Measurements from ENCODE around the gene PRRX2.
A peak's percentile ranks its signal among the peaks of the same experiment; 100 is the strongest.
"Not testable (repeated sequence)": the region's sequence is repeated elsewhere in the genome, so short reads cannot be mapped to it uniquely, and the experiment has no call there.

PRRX2 gene

DNA sequence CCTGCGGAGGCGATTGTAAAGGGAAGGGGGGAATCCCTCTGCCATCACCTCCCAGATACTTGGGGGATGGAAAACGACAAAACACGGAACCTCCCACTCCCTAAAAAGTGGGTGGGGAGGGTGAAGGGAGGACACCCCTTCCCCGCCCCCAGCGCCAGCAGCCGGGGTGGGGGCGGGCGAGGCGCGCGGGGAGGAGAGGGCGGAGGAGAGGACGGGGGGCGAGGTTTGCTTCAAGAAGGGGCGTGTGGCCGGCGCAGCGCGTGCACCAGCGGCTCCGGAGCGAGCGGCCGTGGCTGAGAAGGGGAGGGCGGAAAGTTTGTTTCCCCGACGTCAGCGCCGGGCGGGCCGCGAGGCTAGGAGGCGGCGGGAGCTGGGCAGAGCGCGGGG, at the start of gene PRRX2:
Gene PRRX2, plus strand, starts transcription at position 259 of the 387 bp plus-strand sequence. CDS start 221 bp downstream, outside the sequence.
- DNase-seq: peak; percentile 24 to 60 (median 40)

DNA sequence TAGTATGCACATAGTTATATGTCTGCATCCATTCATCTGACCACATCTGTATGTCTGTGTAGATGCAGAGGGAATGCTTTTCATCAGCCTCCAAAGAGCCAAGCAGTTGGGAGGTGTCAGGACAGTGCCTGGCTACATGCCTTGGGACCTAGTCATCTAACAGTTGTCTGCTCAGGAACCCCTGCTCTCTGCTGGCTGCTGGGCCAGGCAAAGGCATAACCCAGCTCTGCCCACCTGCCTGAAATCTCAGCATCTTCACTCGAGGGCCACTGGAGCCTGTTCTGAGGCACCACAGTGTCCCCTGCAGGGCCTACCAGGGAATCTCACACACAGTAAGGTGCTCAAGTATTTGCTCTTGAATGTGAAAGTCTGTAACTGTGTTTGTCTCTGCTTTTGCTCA, 48.3 kb upstream of the PRRX2 start:
- peak in 2 of 3 donors; percentile 33 to 38 for DNase-seq

DNA sequence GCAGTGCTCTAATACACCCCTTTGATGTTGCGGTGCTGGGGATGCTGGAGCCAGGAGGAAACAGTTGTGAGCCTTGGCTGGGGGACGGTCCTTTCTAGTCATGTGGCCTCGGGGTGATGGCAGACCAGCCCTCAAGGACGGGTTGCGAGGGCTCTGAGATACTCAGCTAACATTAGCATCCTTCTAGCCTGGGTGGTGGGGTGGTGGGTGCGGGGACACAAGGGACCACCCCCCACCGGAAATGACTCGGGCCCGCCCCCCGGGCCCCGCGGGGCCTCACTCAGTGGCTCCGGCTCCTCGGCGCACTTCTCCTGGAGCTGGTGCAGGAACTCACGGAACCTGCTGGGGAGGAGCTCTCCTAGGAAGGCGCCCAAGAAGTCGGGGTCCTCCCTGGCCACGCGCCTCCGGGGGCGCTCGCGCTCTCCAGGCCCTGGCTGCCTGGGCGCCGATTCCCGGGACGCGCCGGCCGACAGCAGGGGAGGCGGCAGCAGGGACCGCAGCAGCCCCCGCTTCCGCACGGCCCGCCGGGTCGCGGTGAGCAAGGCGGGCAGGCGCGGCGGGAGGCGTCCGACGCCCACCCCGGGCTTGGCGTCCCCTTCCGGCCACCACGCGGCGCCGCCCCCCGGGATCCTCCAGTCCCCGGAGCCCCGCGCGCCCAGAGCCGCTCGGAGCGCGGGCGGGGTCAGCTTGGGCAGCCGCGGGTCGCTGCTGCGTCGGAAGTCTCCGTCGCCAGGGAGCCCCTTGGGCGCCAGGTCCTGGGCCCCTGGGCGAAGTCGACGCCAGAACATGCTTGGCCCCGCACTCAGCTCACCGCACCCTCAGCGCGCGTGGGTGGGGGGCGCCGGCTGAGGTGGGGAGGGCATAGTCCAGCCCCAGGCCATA, 45.4 kb upstream of the PRRX2 start:
- peak; percentile 38 to 74 (median 60) for DNase-seq

DNA sequence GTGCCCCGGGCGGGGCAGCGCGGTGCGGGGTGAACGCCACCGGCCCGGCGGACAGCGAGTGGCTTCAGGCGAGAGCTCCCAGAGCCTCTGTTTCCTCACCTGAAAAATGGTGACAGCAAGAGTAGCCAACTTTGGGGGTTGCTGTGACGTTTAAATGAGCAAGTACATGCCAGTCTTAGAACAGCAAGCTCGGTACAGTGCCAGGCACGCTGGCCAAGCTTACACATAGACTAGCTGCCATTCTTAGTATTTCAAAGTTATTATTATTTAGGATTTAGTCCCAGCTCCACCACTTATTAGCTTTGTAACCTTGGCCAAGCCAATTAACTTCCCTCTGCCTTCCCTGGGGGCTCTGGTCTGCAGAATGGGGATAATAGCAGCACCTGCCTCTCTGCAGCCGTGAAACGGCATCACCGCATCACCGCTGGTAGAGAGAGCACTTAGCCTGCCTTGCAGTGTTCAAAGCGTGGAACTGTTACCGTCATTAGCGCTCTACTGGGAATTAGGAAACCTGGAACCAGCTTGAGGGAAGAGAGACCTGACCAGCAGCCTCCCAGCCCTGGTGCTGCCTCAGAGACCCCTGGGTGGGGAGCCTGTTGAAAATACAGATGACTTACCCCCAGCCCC, 44.7 kb upstream of the PRRX2 start, which contains the start of gene C9orf50:
Gene C9orf50, minus strand, starts transcription at position 433 of the 627 bp plus-strand sequence. CDS start 527 bp downstream, outside the sequence.
- DNase-seq: no peak

DNA sequence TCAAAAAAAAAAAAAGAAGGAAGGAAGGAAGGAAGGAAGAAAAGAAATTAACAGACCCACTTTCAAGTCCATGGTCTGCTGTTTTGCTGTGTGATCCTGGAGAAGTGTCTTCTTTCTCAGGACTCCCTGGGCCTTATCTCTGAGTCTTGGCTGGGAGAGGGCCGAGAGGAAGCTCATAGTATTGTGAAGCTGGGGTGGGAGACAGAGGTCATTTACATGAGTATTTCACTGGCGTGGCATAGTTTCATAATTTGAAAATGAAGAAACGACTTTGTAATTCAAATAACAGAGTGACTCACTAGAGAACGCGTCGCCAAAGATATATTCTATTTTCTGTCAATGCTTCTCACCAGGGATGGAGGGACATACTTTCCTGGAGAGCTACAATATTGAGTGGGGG, 42.1 kb upstream of the PRRX2 start:
- peak; percentile 62 to 87 (median 87) for DNase-seq

DNA sequence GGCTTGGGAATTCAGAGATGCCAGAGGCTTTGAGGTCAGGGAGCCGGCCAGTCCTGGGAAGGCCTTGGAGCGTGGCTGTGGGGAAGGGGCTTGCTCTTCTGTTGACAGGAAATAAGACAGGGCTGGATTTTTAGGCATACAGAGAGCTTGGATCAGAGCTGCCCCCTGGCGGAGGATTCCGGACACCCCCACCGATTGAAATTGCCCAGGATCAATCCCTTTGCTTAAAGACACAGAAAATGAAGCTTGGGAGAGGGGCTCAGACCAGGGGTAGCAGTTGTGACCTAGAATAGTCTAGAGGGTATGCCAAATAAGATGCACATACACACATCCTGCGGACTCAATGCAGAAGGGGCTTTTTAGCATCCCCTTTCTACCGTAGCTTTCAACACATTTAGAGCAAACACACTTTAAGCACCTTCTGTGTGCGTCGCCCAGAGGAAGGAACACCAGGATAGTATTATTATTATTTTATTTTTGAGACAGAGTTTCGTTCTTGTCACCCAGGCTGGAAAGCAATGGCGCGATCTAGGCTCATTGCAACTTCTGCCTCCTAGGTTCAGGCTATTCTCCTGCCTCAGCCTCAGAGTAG, 41.2 kb upstream of the PRRX2 start:
- DNase-seq: peak; percentile 67 to 82 (median 71)

DNA sequence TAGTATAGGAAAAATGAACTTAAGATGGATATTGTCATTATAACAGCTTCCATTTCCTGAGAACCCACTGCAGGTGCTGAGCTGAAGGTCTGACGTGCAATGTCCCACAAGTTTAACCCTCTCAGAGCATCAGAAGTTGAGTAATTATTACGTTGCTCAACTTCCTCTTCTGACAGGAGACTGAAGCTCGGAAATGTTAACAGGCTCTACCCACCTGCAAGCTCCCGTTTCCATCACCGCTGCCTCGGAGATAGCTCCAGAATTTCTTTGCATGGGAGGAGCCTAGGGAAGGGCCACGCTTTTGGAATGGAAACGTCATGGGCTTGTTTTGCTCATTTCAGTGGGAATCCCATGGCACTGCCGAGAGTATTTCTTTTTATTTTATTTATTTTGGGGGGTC, 40.5 kb upstream of the PRRX2 start:
- peak; percentile 58 to 74 (median 72) for DNase-seq

DNA sequence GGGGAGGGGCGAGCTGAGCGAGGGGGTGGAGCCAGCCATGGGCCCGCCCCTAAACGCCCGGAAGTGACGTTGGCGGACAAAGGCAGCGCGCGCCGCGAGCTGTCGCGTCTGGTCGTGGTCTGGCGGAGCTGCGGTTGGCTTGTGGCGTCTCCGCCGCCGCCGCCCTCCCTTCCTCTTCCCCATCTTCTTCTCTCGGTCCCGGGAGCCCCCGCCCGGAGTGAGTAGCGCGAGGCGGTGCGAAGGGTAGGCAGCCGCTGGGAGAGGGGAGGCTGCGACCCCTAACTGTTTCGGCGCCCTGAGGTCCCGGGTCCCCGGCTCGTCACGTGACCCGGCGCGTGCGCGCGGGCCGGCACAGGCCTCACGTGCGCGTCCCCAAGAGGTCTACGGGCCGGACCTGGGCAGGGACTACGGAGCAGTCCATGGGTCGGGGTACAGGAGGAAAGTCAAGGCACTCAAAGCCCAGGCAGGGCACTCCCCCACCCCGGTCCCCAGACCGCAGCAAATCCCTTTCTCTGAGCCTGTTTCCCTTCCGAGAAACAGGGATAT, 39.3 kb upstream of the PRRX2 start, which contains the start of gene NTMT1:
Gene NTMT1, plus strand, starts transcription at position 85 of the 546 bp plus-strand sequence. CDS start 6,541 bp downstream, outside the sequence.
- peak; percentile 90 to 95 (median 94) for DNase-seq

DNA sequence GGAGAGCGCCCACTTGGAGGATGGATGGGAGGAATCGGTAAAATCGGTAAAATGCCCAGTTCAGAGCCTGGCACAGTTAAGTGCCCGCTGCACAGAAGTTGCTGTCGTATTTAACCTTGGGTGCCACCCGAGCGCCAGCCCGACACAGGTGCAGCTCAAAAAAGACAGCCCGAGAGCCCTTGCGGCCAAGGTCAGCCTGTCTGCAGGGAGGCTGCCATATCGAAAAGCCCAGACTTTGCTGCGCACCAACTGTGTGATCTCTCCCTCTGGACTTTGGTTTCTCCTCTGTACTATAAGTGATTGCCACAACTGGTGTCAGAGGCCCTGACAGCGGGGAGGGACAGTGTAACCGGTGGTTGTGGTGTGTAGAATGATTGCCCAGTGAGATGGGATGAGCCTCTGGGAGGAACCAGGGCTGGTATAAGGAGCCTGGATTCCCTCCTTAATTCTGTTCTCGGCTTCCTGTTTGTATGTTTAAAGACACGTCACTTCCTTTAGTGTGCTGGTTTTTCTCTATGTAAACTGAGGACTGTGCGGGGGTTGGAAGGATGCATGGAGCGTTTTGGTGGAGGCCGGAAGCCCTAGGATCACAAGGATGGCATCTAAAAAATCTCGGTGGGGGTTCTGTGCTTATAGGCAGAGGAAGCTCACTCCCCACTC, 38.7 kb upstream of the PRRX2 start:
- DNase-seq: peak in 2 of 3 donors; percentile 27 to 30

DNA sequence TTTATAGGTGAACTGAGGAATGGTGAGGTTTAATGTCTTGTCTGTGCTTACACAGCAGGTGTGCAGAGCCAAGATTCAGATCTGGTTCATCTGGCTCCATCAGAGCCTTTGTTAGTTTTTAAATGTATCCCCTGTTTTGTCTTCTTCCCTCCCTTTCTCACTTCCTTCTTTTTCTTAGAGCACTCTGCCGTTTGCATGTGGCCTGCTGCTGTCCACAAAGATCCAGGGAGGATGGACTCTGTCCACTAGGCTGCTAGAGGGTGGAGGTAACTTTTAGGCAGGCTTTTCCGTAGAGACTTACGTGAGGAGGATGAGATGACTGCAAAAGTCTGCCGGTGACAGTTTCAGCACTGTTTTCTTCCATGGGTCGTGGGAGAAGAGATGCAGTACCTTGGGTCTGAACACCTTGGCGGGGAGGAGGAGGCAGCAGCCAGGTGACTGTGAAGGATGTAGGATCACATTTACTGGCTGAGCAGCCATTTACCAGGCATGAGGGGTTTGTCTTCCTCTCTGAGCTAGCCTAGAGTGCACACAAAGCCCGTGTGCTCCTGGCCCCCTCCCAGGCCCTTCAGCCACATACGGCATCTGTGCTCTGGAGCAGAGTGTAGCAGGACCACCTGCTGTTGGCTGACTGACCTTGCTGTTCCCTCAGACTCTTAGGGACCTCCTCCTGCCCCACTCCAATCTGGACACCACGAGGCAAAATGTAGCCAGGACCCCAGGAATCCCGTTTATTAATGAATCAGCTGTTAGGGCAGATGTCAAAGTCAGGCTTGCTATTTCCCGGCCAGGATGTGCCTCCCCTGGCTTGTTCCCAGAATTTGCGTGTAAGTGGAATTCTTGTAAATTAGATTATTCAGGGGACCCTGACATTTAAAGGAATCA, 37.6 kb upstream of the PRRX2 start:
- no peak for DNase-seq

DNA sequence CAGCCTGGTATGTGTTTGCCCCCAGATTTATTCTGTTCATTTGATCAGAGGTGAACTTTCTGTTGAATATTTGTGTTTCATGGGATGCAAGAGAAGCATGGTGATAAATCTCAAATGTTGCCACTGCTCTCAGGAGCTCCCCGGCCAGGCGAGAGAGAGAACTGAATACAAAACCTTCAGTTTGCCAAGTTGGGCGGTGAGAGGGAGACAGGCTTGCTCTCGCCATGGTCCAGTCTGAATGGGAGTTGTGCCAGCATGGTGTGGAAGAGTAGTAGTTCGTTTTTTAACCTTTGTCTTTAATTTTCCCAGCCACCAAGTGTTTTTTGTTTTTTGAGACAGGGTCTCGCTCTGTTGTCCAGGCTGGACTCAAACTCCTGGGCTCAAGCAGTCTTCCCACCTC, 36.7 kb upstream of the PRRX2 start:
- DNase-seq: no peak

DNA sequence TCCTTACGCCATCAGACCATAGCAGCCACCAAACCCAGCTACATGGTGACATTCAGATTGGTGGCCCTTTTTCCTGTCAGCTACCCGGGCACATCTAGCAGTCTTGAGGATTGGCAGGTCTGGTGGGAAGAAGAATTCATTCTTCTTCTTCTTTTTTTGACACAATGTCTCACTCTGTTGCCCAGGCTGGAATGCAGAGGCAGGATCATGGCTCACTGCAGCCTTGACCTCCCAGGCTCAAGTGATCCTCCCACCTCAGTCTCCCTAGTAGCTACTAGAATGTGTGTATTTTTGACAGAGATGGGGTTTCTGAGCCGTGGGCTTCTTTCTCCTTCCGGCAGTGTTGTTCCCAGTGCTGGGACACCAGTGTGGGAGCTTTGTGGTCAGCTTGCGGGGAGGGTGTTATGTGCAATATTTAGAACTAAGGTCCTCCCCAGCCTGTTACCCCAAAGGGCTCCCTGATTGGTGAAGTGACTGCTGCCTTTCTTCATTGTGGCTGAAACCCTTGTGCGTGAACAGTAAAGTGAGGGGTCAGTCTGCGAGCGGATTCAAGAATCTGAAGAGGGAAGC, 36.1 kb upstream of the PRRX2 start:
- peak in 2 of 3 donors; percentile 23 to 32 for DNase-seq

DNA sequence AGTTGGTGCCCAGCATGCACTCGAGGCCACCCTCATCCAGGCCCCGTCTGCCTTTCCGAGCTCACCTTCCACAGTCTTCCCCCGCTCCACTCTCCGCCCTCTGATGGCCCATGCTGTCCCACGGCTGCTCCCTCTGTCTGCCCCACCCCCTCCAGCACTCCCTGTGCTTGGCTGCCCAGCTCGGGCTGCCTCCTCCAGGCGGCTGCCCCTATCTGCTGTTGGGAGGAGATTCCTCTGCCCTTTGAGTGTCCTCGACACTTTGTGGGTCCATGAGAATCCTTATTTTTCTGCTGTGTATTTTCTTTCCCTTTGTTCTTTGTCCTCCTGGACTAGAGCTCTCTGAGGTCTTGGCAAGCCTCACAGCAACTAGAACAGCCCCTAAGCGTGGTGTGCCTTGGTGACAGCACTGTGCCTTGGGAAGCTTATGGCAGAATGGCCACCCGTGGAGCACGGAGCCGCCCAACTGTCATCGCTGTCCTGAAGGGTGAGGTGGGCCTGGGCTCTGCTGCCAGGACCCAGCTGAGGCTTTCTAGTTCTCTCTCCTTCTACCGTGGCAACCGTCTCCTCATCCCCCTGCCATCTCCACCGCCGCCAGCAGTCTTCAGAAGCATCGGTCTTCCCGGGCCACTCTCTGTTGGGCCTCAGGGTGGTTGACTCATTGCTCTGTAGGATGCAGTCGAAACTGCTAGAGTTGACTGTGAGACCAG, 34.3 kb upstream of the PRRX2 start:
- DNase-seq: no peak

DNA sequence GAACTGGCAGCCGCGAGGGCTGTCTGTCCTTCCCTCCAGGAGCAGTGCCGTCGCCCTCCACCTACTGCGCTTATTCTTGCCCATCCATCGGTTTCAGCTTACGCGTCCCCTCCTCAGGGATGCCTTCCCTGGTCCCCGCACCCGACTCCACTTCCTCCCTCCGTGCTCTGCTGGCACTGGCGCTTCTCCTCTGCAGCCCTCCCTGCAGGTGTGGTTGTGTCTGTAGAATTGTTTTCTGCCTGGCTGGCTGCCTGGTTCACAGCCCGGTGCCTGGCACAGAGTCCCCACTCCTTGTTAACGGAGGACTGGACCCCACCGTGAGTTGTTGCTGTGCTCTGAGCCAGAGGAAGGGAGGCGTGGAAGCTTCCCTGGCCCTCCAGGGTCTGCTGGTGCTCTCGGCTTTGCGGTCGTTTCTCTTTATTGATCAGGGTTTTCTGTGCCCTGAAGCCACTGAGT, 33.7 kb upstream of the PRRX2 start:
- DNase-seq: no peak

DNA sequence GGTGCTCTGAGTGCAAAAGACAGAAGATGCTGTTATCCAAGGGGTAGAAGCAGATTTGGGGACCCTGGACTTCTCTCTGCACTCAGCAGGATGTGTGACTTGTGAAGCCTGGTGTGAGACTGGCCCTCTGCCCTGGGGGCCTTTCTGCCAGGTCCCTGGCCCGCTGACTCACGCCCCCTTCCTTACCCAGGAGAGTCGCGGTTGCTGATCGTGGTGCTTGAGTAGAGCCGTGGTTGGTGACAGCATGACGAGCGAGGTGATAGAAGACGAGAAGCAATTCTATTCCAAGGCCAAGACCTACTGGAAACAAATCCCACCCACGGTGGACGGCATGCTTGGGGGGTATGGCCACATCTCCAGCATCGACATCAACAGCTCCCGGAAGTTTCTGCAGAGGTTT, 33.0 kb upstream of the PRRX2 start:
- DNase-seq: no peak

DNA sequence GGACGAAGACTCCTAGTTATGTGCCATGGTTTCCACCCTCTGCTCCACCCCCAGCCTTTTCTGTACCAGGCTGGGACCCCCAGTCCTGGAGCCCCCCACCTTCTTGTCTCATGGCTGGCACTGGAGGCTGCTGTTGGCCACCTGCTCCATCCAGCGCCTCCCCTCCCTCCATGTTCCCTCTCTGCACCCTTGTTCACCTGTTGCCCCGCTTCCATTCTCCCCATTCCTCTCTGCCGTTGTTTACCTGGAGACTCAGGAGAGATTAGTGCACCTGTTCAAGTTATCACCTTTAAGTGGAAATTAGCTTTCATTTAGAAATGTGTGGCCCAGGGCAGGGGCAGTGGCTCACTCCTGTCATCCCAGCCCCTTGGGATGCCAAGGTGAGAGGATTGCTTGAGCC, 32.2 kb upstream of the PRRX2 start:
- DNase-seq: no peak

DNA sequence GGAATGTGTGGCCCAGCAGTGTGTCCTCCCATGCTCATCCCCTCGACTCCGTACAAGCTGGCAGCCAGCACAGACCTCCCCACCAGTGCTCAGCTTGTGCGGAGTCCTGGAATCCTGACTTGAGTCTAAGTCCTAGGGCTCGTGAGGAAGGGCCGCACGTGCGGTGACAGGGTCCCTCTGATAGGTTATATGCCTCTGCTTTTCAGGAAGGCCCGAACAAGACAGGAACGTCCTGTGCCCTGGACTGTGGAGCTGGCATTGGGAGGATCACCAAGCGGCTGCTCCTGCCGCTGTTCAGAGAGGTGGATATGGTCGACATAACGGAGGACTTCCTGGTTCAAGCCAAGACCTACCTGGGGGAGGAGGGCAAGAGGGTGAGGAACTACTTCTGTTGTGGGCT, 31.6 kb upstream of the PRRX2 start:
- DNase-seq: no peak

DNA sequence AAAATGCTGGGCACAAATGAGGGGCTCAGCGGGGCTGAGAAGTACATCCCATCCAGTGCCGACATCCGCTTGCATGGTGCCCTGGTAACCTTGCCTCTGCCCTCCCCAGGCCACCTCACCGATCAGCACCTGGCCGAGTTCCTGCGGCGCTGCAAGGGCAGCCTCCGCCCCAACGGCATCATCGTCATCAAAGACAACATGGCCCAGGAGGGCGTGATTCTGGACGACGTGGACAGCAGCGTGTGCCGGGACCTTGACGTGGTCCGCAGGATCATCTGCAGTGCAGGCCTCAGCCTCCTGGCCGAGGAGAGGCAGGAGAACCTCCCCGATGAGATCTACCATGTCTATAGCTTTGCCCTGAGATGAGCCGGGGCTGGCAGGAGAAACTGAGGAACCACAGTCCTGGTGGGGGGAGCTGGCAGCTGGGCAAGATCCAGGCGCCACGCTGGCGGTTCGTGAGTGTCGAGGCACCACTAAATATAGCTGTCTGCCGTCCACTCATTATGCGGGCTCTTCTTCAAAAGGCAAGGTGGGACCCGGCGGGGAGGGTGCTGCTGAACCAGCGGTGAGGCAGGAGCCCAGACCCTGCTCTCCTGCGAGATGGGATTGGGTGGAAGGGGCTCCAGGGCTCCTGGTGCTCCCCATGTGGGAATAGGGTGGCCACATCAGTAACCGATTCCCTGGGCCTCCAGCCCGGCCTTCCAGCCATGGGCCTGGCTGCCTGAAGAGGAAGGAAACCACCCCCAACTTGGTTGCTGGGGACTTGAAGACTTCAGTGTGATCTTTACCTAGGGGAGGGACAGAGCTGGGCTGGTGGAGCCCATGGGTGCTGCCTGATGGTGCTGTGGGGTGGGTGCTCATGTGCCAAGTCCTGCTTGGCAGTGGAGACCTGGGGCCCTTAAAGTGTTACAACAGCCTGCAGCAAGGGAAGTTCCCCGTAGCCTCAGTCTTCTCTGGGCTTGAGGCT, 30.1 kb upstream of the PRRX2 start:
- peak in 1 of 3 donors; percentile 35 for DNase-seq

DNA sequence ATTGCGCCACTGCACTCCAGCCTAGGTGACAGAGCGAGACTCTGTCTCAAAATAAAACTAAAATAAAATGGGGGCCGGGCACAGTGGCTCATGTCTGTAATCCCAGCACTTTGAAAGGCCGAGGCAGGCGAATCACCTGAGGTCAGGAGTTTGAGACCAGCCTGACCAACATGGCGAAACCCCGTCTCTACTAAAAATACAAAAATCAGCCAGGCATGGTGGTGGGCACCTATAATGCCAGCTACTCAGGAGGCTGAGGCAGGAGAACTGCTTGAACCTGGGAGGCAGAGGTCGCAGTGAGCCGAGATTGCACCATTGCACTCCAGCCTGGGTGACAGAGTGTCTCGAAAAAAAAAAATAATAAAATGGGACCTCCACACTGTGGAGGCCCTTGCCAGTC, 29.1 kb upstream of the PRRX2 start:
- DNase-seq: not testable (repeated sequence)
